Activated naive CD4-positive, alpha-beta T cell treated with anti-CD3 and anti-CD28 coated beads, Interleukin-2, amount 50 U/mL, for 24 hours (primary cell): ENCODE results near the gene PTPN1.
"Not testable (repeated sequence)": the region's sequence is repeated elsewhere in the genome, so short reads cannot be mapped to it uniquely, and the experiment has no call there.

Source experiments
- H3K27ac Mint-ChIP-seq: one replicate; pipeline ENCODE4 v1.8.0; 2021; ENCODE audit warnings: mild to moderate bottlenecking, mixed read lengths
- H3K27me3 Mint-ChIP-seq: one replicate; pipeline ENCODE4 v1.8.0; 2021; ENCODE audit warnings: mixed read lengths
- H3K36me3 Mint-ChIP-seq: one replicate; pipeline ENCODE4 v1.8.0; 2021; ENCODE audit warnings: mixed read lengths
- H3K4me1 Mint-ChIP-seq: one replicate; pipeline ENCODE4 v1.8.0; 2021; ENCODE audit warnings: mixed read lengths
- H3K4me3 Mint-ChIP-seq: one replicate; pipeline ENCODE4 v1.8.0; 2021; ENCODE audit warnings: mild to moderate bottlenecking, mixed read lengths
- H3K9me3 Mint-ChIP-seq: one replicate; pipeline ENCODE4 v1.8.0; 2021; ENCODE audit warnings: mixed read lengths

Gene PTPN1

DNA sequence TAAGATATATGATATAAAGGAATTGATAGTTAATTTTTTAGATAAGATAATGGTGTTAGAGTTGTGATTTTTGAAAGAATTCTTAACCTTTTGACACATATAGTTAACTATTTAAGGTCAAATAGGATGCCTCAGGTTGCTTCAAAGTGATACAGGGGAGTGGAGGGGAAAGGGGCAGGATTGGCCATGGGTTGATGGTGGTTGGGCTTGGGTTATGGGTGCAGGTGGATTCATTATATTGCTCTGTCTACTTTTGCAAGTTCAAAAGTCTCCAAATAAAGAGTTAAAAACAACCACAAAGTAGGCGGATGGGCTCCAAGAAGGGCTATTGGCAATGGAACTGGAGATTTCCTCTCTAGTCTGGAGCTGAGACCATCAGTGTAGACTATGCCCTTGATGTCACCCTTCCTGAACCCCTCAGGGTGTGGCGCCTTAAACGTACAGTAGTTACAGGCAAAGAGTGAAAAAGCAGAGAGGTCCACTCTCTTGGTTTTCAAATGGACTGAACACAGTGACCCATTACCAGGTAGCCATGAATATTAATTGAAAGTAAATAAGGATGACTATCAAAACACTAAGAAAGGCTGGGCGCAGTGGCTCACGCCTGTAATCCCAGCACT is 81.2 kb downstream of the PTPN1 start:
- H3K9me3 Mint-ChIP-seq = no peaks in the 10 kb centered on the region
- peak overlapping the region; percentile 70 for H3K27ac Mint-ChIP-seq
- no peak overlapping the region for H3K4me3 Mint-ChIP-seq
- no peaks in the 10 kb centered on the region for H3K27me3 Mint-ChIP-seq
- peaks cover 5% of the 10 kb centered on the region for H3K4me1 Mint-ChIP-seq
- peaks cover 2% of the 10 kb centered on the region for H3K36me3 Mint-ChIP-seq

DNA sequence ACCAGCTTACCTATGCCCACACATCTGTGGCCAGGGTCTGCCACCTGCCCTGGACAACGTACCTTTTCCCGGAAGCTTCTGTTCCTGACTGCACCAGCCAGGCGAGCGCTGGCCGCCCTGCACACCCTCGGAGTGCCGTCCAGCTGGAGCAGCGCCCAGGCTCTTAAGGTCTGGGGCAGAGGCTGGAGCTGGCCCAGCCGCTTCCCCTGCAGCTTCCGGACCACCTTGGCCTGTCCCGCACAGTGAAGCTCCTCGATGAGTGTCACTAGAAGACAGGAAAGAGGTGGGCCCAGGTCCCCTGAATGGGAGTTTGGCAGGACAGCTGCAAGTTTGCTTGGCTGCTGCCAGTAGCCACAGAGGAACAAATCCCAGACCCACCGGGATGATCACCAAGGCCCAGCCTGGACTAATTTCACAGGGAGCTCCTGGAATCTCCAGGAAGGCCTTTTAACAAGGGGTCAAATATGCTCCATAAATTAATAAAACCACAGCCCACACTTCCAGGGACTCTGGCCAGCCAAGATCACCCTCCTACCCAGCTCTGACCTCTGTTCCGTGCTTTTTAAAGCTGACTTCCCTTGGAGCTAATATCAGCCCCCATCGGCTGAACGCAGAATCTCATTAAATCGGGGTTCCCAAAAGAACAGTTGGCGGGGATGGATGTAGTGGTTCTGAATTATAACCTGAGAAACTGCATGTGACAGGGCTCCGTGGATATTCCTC is 82.3 kb downstream of the PTPN1 start:
- Mint-ChIP-seq H3K4me3 (no peak overlapping the region), H3K9me3 (no peaks in the 10 kb centered on the region), H3K4me1 (peaks cover 5% of the 10 kb centered on the region), H3K27me3 (no peaks in the 10 kb centered on the region), H3K36me3 (peaks cover 2% of the 10 kb centered on the region), H3K27ac (no peak overlapping the region)

DNA sequence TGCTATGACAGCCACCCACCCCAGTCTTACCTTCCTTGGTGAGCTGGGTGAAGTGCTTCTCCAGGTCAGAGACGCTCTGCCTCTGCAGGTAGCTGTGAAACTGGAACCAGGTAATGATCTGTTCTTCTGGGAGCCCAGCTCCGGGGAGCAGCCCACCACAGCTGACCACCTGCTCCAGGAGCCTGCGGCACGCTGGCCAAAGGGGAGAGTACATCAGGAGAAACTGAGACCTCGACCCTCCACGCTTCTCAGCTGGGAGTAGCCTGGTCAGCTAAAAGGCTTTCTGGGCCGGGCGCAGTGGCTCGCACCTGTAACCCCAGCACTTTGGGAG is 82.8 kb downstream of the PTPN1 start:
- peaks cover 2% of the 10 kb centered on the region for H3K36me3 Mint-ChIP-seq
- peaks cover 5% of the 10 kb centered on the region for H3K4me1 Mint-ChIP-seq
- no peak overlapping the region for H3K27ac Mint-ChIP-seq
- no peak overlapping the region for H3K4me3 Mint-ChIP-seq
- no peaks in the 10 kb centered on the region for H3K27me3 Mint-ChIP-seq
- no peaks in the 10 kb centered on the region for H3K9me3 Mint-ChIP-seq

DNA sequence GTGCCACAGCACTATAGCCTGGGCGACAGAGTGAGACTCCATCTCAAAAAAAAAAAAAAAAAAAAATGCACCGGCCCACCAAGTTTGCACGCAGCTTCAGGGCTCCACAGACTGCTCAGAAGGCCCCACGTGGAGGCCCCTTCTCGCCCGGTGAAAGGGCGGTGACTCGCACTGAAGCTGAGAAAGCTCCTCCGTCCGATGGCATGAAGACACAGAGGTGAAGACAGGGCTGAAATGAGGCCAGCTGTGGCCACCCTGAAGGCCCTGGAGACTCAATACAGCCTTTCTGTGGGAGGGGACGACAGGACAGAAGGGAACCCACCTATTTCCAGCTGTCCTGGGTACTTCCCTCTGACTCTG is 84.0 kb downstream of the PTPN1 start:
- no peak overlapping the region for H3K4me3 Mint-ChIP-seq
- H3K27me3 Mint-ChIP-seq = no peaks in the 10 kb centered on the region
- no peaks in the 10 kb centered on the region for H3K9me3 Mint-ChIP-seq
- H3K27ac Mint-ChIP-seq = peak overlapping the region; percentile 59
- no peaks in the 10 kb centered on the region for H3K4me1 Mint-ChIP-seq
- H3K36me3 Mint-ChIP-seq = no peaks in the 10 kb centered on the region

DNA sequence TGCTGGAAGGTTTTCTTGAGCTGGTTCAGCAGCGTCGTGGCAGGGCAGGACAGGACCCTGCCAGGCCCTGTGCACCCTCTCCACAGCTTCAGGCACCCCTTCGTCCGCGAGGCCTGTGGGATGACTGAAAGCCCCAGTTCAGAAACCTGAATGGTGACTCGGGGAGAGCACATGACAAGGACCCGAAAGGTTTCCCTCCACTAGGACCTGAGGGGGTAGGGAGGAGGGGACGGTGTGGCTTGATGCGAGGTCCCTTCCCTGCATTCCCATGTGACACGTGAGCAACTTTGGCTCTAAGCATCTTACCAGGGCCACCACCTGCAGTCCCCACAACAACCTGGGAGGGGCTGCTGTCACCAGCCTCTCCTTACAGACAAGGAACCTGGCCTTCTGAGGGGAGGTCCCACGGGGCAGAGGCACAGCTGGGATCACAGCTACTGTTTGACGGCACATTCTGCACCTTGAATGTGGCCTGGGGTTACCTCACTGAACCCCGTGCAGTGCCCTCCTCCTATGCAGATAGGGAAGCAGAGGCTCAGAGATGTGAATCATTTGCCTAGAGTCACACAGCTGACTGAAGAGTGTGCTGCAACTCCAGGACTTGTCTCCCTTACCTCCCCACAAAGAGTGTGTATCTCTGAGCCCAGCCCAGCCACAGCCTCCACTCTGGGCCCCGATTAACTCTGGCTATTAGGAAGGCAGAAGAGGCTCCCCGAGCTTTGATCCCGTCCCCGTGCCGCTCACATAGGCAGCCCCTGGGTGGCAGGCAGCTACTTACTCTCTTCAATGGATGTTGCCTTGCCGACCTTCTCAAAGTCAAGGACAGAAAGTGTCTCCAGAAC is 84.6 kb downstream of the PTPN1 start:
- Mint-ChIP-seq H3K36me3 (no peaks in the 10 kb centered on the region), H3K4me1 (no peaks in the 10 kb centered on the region), H3K9me3 (no peaks in the 10 kb centered on the region), H3K4me3 (no peak overlapping the region), H3K27ac (peak overlapping the region; percentile 59), H3K27me3 (no peaks in the 10 kb centered on the region)

DNA sequence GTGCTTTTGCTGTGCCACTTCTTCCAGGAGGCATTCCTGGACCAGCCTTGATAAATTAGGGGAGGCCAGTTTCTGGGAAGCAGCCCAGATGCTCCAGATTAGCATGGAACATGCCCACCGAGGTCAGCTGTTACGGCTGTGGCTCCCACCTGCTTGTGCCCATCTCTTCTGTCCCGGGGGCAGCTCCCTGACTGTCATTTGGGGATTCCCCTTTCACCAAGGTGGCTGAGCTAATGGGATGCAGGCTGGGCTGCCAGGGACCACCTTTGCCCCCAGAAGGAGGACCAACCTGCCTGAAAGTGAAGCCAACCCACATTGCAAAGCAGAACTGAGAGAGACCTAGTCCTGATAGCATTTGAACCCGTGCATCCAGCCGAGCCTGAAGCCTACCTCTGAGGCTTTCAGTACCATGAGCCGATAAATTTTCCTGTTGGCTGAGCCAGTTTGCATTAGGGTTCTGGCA is 85.3 kb downstream of the PTPN1 start:
- no peaks in the 10 kb centered on the region for H3K4me1 Mint-ChIP-seq
- no peak overlapping the region for H3K4me3 Mint-ChIP-seq
- H3K9me3 Mint-ChIP-seq = no peaks in the 10 kb centered on the region
- no peaks in the 10 kb centered on the region for H3K27me3 Mint-ChIP-seq
- H3K27ac Mint-ChIP-seq = no peak overlapping the region
- no peaks in the 10 kb centered on the region for H3K36me3 Mint-ChIP-seq

DNA sequence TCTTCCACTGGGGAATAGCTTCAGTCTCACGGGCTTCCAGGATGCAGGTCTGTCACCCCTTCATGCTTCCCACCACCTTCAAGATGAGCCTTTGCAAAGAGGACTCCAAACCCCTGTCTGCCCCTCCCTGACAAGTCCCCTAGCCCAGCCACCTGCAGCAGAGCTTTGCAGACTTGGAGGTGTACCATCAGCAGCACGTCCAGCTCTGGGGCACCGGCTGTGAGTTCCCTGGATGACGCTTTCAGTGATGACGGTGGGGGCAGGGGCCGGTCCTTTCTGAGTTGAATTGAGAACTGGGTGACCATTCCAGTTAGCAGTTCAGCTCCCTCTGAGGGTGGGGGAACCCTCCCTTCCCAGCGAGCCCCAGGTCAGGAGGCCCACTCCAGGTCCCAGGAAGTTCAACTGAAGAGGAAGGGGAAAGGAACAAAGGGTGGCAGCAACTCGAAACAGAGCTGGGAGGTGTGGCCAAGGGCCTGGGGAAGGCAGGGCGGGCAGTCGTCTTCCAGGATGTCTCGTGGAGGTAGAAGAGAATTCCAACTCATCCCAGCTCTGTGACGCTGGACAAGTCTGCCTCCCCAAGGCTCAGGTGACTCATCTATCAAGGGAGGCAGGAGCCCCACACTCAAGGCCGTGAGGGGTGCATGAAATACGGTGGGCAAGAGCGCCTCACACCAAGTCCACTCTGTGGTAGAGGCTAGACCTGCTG is 86.0 kb downstream of the PTPN1 start:
- Mint-ChIP-seq H3K27me3 (no peaks in the 10 kb centered on the region), H3K27ac (no peak overlapping the region), H3K4me3 (no peak overlapping the region), H3K9me3 (no peaks in the 10 kb centered on the region), H3K36me3 (no peaks in the 10 kb centered on the region), H3K4me1 (no peaks in the 10 kb centered on the region)

DNA sequence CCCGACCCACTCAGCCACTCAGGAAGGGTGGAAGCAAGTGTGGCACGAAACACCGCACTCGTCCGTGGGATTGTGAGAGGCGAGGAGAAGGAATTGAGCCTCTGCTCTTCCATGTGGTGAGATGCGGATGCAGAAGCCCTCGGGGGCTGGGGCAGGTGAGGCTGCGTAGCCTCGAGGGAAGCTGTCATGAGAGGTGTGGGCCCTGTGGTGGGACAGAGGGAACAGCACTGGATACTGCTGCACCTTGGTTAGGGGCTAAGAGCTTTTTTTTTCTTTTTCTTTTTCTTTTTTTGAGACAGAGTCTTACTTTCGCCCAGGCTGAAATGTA is 86.5 kb downstream of the PTPN1 start:
- Mint-ChIP-seq H3K4me3 (no peak overlapping the region), H3K9me3 (no peaks in the 10 kb centered on the region)

DNA sequence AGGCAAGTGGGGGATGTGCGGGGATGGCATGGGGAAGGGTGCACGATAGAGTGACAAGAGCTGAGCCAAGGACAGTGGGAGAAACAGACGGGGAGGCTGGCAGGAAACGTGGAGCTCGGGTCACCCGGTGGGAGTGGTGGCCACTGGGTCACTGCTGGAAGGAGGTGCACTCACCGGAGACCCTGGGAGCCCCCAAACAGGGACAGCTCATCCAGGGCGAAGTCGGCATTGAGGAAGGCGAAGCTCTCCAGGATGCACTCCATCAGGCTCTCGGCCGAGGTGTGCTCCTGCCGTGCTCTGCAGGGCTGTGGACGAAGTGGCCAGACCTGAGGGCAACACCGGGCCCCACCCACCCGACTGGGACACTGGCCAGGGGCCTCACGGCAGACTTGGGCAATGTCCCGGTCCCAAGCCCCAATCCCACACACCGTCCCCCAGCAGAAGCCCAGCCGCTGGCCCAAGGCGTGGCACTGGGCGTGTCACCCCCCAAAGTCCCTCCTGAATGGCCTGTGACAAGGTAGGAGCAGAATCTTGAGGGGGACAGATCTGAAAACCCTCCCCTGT is 87.3 kb downstream of the PTPN1 start:
- H3K27me3 Mint-ChIP-seq = no peaks in the 10 kb centered on the region
- H3K27ac Mint-ChIP-seq = no peak overlapping the region
- no peaks in the 10 kb centered on the region for H3K9me3 Mint-ChIP-seq
- H3K4me3 Mint-ChIP-seq = no peak overlapping the region
- H3K36me3 Mint-ChIP-seq = no peaks in the 10 kb centered on the region
- no peaks in the 10 kb centered on the region for H3K4me1 Mint-ChIP-seq

More for the DNA sequence above, 86.5 kb downstream of the PTPN1 start:
- no peak overlapping the region for H3K27ac Mint-ChIP-seq
- no peaks in the 10 kb centered on the region for H3K27me3 Mint-ChIP-seq
- no peaks in the 10 kb centered on the region for H3K4me1 Mint-ChIP-seq
- no peaks in the 10 kb centered on the region for H3K36me3 Mint-ChIP-seq

DNA sequence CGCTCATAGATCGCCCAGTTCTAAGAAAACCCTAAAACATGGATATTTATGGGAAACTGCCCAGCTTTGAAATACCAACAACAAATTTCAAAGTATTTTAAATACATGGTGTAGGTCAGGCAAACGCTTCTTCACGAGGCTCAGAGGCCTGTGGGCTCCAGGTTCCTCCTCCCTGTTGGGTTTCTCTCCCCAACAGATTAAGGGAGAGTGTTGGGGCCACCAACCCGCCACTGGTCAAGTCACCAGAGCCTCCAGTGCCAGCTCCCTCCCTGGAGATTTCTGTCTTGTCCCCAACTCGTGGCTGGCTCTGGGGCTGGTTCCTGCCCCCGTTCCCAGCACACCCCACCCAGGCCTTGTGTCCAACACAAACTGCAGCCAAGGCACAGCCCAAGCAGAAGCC is 87.9 kb downstream of the PTPN1 start:
- Mint-ChIP-seq H3K4me3 (no peak overlapping the region), H3K27ac (no peak overlapping the region), H3K36me3 (no peaks in the 10 kb centered on the region)

DNA sequence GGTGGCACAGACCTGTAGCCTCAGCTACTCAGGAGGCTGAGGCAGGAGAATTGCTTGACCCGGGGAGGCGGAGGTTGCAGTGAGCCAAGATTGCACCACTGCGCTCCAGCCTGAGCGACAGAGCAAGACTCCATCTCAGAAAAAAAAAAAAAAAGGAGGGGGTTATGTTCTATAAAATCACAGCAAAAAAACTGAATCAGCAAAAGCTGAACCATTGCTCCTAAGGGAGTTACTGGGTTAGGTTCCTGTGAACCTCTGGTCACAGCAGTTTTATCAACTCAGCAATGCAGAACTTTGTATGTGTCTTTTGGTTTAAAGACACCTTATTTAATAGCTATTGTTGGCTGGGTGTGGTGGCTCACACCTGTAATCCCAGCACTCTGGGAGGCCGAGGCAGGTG is 88.6 kb downstream of the PTPN1 start:
- H3K27ac Mint-ChIP-seq, H3K4me1 Mint-ChIP-seq, H3K4me3 Mint-ChIP-seq, H3K27me3 Mint-ChIP-seq, H3K36me3 Mint-ChIP-seq, H3K9me3 Mint-ChIP-seq: not testable (repeated sequence)

More for the DNA sequence above, 87.9 kb downstream of the PTPN1 start:
- H3K9me3 Mint-ChIP-seq = no peaks in the 10 kb centered on the region
- H3K27me3 Mint-ChIP-seq = no peaks in the 10 kb centered on the region
- no peaks in the 10 kb centered on the region for H3K4me1 Mint-ChIP-seq

DNA sequence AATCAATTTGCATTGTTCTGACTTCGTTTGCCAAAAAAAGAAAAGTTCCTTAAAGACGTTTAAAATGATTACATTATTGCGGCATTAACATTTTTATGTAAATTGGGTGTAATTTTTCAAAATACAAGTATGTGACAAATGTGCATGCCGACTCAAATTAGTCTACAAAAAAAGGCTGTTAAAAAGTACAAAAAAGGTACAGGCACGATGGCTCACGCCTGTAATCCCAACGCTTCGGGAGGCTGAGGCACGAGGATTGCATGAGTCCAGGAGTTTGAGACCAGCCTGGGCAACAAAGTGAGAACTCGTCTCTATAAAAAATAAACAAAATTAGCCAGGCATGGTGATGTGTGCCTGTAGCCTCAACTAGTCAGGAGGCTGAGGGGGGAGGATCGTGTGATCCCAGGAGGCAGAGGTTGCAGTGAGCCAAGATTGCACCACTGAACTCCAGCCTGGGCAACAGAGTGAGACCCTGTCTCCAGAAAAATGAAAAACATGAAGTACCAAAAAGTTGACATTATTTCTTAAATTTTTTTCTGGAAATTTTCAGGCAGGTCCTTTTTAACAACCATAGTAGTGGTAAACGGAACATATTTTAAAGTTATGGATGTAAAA is 90.2 kb downstream of the PTPN1 start:
- H3K27ac Mint-ChIP-seq = no peak overlapping the region
- H3K4me3 Mint-ChIP-seq = no peak overlapping the region
- H3K4me1 Mint-ChIP-seq = no peaks in the 10 kb centered on the region
- no peaks in the 10 kb centered on the region for H3K27me3 Mint-ChIP-seq
- no peaks in the 10 kb centered on the region for H3K36me3 Mint-ChIP-seq
- H3K9me3 Mint-ChIP-seq = no peaks in the 10 kb centered on the region

DNA sequence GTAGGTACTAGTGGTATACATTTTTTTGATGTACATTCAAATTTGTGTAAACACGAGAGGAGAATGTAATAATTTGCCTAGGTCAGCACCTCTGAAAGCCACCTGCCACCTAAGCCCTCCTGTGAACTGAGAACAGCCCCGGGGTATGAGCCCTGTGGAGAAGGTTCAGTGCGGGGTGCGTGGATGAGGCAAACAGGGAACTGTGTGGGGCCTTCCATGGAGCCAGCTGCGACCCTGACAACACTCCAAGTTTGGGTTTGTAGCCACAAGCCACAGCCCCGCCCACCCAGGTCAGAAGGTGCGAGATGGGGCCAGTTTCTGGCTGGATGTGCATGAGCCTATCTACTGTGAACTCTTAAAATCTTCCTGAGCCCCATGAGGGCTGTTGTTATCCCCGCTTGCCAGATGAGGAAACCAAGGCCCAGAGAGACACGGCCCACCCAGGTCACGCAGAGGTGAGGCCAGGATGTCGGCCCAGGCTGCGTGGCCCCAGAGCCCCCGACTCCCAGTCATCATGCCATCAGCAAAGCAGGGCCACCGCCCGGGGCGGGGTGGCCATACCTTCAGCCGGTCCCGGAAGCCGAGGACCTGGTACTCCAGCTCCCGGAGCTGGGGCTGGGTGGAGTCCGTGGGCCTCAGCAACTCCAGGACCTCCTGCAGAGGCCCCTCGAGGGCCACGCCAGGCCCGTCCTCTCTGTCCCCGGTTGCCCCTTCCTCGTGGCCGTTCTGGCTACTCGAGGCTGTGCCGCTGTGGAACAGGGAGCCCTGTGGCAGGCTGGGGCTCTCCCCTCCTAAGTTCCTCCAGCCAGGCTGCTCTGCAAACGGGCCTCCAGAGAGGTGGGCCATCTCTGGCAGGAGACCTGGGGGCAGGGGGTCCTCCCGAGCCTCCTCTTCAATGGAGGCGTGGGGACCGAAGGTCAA is 91.6 kb downstream of the PTPN1 start:
- no peak overlapping the region for H3K4me3 Mint-ChIP-seq
- H3K4me1 Mint-ChIP-seq = no peaks in the 10 kb centered on the region
- H3K9me3 Mint-ChIP-seq = no peaks in the 10 kb centered on the region
- H3K27me3 Mint-ChIP-seq = no peaks in the 10 kb centered on the region
- no peak overlapping the region for H3K27ac Mint-ChIP-seq
- H3K36me3 Mint-ChIP-seq = no peaks in the 10 kb centered on the region

DNA sequence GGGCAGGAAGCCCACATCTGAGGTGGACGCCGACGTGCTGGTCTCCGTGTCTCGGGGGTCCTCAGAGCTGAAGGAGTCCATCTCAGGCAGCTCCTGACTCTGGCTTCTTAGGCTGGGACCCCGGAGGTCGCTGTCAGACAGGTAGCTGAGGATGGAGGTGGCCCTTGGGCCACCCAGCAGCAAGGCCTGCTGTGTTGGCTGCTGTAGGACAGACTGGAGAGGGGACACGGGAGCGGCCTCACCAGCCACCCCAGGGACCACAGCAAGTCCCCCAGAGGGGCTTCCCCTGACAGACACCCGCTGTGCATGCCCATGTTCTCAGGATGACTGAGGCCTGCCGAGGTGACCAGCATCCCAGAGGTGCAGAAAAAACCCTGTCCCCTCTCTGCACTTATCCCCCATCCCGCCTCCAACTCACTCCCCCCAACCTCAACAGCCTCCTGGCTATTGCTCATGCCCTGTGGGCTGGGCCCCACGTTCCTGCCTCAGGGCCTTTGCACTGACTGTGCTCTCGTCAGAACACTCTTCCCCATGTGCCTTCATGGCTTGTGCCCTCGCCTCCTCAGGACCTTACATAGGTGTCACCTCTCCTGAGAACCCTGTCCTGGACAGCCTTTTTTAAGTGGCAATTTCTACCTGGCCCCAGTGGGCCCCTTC is 92.4 kb downstream of the PTPN1 start:
- H3K9me3 Mint-ChIP-seq = no peaks in the 10 kb centered on the region
- H3K4me3 Mint-ChIP-seq = no peak overlapping the region
- no peaks in the 10 kb centered on the region for H3K36me3 Mint-ChIP-seq
- no peaks in the 10 kb centered on the region for H3K27me3 Mint-ChIP-seq
- no peak overlapping the region for H3K27ac Mint-ChIP-seq
- H3K4me1 Mint-ChIP-seq = no peaks in the 10 kb centered on the region
